HG03175 (cell line): ENCODE measurements around the gene SH2D1A.
"Not testable (repeated sequence)": the region's sequence is repeated elsewhere in the genome, so short reads cannot be mapped to it uniquely, and the experiment has no call there.

Source experiments
- ATAC-seq: cut with Tn5 transposase; IDR thresholded peaks from one replicate; pipeline ENCODE4 v1.9.1; 2021; ENCODE audit warnings: mild to moderate bottlenecking, moderate library complexity; ENCODE audit not compliant: unreplicated experiment

The SH2D1A gene

DNA sequence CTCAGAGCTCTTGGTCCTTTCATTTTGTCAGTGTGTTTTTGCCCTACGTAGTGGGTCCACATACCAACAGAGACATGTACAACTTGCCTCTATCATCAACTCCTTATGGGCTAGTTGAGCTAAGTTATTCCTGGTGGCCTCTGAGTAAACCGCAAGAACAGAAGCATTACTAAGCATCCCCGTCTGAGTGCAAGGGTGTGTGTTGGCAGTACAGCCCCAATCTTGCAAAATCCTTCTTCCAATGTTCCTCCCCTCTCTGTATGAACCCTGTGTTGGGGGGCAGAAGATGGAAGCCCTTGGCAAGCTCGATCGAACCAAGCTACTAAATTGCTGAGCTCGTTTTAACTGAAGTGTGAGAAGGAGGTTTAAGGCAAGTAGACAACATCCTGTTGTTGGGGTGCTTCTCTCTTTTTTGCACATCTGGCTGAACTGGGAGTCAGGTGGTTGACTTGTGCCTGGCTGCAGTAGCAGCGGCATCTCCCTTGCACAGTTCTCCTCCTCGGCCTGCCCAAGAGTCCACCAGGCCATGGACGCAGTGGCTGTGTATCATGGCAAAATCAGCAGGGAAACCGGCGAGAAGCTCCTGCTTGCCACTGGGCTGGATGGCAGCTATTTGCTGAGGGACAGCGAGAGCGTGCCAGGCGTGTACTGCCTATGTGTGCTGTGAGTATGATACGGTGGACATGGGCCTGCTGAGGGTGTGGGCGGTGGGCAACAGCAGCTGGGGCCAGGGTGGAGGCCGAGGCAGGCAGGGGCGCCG lies at the start of gene SH2D1A:
Gene SH2D1A (plus strand): TSS at position 447 of the 760 bp plus-strand sequence. CDS start 80 bp downstream, at position 527.
- no peak for ATAC-seq

DNA sequence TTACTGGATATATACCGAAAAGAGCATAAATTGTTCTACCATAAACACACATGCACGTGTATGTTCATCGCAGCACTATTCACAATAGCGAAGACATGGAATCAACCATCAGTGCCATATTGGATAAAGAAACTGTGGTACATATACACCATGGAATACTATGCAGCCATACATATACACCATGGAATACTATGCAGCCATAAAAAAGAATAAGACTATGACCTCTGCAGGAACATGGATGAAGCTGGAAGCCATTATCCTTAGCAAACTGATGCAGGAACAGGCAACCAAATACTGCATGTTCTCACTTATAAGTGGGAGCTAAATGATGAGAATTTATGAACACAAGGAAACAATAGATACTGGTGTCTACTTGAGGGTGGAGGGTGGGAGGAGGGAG lies 47.0 kb upstream of the SH2D1A start:
- not testable (repeated sequence) for ATAC-seq

DNA sequence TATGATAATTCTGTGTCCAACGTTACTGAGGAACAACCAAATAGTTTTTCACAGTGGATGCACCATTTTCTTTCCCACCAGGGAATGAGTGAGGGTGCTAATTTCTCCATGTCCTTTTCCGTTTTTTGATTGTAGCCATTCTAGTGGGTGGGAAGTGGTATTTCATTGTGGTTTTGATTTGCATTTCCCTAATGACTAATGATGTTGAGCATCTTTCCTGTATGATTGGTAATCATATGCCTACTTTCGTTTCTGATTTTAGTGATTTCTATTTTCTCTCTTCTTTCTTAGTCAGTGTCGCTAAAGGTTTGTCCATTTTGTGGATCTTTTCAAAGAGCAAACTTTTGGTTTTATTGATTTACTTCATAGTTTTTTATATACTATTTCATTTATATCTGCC lies 46.0 kb upstream of the SH2D1A start:
- peak; percentile 66 for ATAC-seq

DNA sequence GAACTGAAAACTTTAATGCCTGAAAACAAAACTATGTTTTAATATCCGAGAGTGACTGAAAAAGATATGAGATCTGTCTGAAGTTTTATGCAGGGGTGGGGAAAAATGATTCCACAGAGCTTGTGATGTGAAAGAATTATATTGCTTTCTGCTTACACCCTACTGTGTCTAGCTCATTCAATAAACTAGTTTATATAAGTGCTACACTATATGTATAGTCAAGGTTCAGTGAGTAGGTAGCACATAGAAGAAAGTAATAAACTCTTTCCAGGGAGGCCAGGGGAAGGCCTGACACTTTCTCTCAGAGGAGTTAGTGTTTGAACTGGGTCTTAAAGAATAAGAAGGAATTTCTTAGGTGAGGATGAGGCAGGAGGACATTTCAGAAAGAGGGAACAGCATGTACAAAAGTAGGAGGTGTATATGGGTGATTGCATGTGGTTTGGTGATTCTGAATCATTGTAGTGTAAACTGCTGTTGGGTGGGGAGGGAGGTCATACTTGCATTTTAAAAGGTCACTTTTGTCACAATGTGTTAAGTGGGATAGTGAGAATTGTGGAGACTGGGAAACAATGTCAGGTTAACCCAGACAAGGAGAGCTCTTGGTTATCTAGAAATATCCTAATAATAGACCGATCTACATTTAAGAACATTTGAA lies 39.0 kb upstream of the SH2D1A start:
- no peak for ATAC-seq

DNA sequence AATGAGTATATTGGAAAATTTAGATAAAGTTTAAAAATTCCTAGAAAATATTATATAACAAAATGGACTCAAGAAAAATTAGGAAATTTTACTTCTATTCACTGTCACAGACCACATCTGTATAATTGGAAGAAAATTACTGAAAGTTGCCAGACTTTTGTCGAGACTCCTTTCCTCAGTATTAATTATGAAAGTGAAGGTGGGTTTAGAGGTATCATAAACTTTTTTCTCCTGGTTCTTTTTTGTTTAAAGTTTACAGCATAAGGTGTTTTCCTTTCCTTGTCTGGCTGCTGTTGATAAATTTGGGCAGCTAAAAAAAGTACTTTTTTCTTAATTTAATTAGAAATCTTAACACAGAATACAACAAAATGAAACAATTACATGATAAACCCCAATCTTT lies 20.6 kb upstream of the SH2D1A start:
- ATAC-seq, result no peak

DNA sequence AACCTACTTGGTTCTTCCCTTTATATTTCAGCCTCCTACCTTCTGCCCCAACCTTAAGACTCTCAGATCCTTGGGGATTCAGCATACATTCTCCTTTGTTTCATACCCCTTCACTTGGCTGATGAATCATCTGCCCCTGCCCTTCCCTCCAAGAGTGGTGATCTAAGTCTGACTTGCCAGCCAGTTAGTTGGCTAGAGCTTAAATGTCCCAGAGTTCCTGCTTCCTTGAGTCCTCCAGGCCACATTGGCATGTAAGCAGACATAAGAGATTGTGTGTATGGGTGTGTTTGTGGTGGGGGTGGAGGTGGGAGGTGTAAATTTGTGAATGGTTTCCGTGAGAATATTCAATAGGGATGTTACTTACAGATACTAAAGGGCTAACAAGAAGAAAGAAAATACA lies 17.6 kb upstream of the SH2D1A start:
- ATAC-seq, result no peak

DNA sequence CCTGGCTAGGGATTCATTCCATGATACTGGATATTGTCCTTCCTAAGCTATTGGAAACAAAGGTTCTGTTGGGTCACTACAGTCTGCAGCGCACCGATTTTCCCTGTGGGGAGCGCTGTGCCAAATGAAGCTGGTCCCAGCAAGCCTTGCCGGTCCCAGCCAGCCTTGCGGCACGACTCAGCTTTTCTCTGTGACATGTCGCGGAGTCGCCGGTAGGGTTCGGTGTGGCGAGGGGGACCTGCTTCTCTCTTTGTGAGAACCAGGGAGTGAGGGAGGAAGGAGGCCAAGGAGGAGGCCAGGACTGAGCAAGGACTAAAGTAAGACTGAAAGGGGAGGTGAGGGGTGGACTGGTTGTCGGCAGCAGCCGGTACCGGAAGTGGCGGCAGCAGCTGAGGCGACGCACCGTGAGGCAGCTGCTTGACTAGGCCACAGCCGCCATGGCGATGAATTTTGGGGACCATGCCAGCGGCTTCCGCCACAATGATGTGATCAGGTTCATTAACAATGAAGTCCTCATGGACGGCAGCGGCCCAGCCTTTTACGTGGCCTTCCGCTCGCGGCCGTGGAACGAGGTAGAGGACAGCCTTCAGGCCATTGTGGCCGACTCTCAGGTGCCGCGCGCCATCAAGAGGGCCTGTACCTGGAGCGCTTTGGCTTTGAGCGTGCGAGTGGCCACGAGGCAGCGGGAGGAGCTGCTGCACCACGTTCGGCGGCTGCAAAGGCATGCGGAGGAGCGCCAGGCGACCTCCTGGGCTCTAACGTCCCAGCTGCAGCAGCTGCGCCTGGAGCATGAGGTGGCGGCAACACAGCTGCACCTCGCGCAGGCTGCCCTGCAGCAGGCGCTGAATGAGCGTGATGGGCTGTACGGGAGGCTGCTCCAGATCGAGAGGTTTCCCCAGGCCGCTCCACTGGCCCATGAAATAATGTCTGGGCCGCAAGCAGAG lies 13.6 kb upstream of the SH2D1A start, which contains the start of gene TEX13D:
Gene TEX13D (plus strand): TSS at position 180 of the 944 bp plus-strand sequence. CDS start 258 bp downstream, at position 438.
- ATAC-seq, result no peak

DNA sequence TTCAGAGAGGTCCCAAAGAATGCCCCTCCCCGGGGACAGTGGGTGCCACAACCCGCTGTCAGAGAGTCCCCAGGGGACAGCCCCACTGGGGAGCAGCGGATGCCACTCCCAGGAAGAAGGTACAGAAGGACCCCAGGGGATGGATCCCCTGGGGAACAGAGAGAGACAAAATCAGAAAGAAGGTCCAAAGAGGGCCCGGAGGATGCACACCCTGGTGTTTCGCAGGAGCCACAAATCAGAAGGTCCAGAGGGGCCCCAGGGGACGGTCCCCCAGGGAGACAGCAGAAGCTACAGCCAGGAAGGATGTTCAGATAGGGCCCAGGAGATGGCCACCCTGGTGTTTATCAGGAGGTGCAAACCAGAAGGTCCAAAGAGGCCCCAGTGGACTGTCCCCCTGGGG lies 12.5 kb upstream of the SH2D1A start:
- ATAC-seq, result peak; percentile 45

DNA sequence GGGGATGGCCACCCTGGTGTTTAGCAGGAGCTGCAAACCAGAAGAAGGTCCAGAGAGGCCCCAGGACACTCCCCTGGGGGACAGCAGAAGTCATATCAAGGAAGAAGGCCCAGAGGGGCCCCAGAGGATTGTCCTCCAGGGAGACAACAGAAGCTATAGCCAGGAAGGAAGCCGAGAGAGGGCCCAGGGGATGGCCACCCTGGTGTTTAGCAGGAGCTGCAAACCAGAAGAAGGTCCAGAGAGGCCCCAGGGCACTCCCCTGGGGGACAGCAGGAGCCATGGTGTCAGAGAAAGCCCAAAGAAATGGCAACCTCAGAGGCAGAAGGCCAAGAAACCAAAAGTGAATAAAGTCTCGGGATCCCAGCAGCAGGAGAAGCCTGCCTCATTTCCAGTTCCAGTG lies 11.8 kb upstream of the SH2D1A start:
- ATAC-seq, result not testable (repeated sequence)

DNA sequence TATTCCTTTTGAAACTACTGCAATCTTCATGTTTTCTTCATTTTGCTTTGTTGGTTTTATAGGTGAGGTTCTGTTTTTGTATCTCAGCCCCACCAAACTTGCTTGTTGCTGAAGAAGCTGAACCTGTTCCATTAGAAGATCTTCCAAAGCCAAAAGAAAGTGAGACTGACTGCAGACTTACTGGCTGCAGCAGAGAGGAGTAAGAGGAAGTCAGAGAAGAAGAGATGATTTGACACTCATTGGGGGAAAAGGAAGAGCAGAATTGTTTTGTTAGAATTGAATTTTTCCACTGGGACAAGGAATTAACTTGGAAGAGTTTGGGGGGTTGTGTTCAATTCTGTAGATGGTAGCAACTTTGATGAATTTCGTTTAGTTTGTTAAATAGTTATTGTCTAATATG lies 10.8 kb upstream of the SH2D1A start:
- no peak for ATAC-seq

DNA sequence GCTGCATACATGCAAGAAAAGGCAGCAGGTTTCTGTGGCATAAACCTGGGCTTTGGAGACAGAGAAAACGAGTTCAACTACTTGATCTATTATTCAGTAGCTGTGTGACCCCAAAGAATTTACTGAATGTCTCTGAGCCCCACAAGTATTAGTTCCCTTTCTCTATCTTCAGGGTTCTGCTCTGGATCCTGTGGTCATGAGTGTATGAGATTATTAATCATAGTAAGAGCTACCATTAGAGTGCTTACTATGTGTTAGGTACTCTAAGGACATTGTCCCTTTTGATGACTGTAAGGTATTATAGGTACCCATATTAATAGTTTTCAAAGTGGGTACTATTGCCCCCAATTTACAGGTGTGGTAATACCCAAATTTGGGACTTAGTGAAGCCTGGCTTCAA lies 8.4 kb upstream of the SH2D1A start:
- ATAC-seq, result no peak

DNA sequence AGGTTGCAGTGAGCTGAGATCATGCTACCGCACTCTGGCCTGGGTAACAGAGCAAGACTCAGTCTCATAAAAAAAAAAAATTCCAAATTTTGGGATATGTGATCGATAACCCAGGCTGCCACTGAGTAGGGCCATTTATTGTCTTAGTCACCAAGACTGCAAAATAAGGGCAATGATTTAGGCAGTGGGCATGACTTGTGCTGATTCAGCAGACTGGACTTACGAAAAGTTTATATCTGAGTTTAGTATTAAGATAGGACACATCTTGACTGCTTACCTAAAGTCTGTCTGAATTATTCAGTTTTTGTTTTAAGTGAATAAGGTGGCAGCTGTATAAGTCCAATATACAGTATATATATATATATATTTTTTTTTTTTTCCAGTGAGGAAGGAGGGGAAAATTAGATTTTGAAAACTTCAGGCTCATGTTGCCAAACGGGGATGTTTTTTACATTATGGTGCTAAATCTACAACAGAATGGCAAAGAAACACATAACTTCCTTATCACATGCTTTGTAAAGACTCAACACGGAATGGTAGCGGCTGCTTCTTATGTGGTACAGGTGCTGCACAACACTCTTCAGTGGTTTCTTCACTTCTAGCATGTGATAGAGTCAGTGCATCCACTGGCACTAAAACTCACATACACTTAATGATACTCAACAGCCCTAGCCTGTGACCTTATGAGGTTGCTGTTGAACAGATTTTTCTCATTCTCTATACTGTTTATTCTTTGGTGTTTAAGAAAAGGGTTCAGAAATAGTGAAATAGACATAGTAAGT lies 7.4 kb upstream of the SH2D1A start:
- no peak for ATAC-seq

DNA sequence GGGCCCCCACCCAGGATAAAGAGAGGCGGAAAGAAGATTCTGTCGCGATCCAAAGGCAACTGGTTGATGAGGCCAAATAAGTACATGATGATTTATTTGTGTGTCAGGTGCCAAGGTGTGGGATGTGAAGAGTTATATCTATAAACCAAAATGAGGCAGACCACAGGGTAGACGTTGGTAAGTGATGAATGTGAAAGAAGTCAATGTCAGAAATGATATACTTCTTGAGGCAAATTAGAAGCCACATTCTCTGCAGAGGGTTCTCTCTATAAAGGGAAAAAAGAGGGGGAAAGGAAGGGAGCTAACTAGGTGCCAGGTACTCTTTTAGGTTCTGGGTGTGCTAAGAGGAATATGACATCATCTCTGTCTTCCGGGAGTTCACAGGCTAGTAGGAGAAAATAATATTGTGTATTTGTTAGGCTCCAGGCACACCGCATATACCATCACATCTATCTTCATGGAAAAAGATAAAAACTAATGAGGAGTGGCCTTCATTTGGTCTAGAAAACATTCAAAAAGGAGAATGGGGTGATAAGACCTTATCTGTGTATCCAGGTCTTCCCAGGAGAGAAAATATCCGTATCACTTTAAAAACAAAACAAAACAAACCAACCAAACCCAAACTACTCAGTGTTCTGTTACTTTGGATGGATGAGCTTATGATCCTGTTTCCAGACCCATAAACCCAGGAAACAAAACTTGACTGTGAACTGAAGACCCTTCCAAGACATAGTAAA lies 4.8 kb upstream of the SH2D1A start:
- no peak for ATAC-seq

DNA sequence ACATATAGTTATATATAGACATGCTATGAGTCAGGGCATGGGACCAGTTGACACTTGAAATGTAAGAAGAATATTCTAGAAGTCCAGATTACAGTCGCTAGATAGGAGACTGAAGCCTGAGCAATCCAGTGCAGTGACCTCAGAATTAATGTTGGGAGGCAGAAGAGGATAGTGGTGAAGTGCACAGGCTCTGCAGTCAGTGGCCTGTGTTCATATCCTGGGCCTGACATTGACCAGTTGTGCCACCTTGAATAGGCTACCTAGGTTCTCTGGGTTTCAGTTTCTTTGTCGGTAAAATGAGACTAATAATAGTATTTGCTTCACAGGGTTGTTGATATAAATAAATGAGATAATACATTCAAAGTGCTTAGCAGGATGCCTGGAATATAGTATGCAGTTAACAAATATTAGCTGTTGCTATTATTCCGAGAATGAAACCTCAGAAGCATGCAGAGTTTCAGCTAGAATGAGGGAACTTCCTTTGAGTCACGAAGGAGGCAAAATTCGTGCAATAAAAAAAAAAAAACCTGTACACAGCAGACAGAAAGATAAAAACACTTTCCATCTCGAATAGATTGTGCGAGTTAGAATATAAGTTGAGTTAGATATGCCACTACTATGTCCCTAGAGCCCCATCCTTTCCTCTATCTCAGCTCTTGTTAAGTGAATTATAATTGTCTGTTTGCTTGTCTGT lies 4.0 kb upstream of the SH2D1A start:
- no peak for ATAC-seq

DNA sequence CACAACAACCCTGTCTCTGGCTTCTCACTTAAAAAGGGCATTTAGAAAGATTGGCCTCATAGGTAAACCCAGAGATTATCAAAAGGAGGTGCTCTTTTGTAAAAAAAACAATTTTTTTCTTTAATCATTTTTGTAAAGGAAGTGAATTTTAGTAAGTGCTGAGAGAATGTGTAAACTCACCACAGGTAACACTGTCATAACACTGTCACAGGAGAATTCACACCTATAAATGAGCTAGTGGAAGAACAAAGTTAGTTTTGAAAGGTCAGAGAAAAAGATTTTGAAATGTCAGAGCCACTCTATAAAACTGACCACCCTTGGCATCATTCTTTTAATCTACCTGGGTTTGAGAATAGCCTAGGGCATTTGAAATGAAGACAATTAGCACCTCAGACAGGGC lies 3.3 kb upstream of the SH2D1A start:
- no peak for ATAC-seq

DNA sequence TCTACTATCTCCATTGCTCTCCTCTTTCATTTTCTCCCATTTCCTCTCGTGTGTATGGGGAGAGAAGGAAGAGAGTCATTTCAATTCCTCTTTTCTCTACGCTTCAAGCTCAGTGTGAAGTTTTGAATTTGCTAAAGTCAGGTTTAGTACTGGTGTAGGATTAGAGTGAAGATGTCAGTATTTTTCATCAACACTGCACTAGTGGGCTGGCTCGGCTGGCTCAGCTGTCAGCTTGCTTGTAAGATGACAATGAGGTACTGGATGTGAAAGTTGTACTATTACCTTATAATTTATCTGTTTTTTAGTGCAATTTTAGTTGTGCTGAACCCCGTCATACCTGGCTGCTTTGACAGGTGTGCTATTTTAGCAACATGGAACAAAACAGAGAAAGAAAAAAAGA lies 2.1 kb upstream of the SH2D1A start:
- peak; percentile 50 for ATAC-seq

DNA sequence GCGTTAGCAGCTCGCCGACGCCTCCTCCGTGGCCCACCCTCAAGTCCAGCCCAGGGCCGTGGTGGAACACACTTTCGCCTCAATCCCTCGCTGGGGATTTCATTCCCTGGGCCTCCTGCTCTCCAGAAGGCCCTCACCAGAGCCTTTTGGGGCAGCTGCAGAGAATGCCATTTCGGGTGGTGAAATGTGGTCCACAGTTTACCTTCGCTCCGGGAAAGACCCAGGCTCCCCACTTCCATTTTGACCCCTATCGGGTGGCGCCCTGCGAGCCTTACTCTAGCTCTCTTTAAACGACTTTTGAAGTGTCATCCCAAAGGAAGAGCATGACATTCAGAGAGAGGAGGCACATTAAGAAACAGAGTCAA lies 496 bp downstream of the SH2D1A start:
- no peak for ATAC-seq

DNA sequence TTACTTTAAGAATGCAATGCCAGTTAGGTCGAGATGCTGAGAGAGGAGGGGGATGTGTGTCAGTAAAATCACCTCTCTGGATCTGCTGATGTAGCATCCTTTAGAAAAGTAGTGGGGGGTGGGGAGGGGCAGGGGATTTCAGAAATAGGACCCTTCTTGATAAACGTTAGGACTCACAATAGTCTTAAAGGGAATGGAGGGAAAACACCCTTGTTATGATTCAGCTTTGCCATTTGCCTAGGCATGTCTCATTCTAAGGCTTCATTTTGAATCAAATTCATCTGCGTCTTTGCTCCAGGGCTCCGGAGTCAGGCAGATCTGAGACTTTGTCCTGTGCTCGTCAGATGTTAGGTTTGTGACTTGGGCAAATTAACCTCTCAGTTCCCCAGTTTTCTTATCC lies 879 bp downstream of the SH2D1A start:
- no peak for ATAC-seq

DNA sequence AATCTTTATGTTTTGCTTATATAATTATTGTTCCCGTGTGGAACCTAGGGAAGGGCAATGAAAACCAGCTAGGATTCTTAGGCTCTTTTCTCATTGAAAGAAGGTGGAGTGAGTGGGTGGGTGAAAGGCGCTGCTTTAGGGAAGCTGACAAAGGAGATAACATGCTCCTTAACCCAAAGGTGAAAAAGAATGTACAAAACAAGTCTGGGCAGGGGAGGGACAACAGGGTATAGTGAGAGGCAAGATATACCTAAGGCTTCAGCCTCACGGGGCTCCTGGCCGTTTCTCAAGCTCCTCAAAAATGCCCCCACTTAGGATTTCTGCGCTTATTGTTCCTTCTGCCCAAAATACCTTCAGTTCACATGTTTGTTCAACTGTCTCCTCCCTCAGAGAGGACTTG lies 1.8 kb downstream of the SH2D1A start:
- no peak for ATAC-seq
